HCT116 (cell line): ENCODE results near the gene STOX2. TPM values are rescaled to one million over a fixed set of nuclear protein-coding genes. Genes with fewer than 3 reads are reported as not detected.

Experiments
- ATAC-seq: fragments of 200-7000 bp; cut with Tn5 transposase; 2 replicates; pipeline ENCODE4 v1.9.1; 2020; ENCODE audit warnings: mild to moderate bottlenecking, moderate library complexity
- BruUV-seq: library from RNA; stranded (reverse); fragments of 400-500 nt; replicated peaks from 2 replicates; lab custom pipeline; 2021; lab: Mats Ljungman, UMichigan
- CTCF ChIA-PET: fragments of 300-600 bp; sonication (Branson Sonifier 250); formaldehyde crosslinking; loops from one replicate; lab custom pipeline; 2021; ENCODE audit warnings: antibody characterized with exemption; lab: Charles Lee
- POLR2A ChIA-PET: fragments of 300-600, 350-600 bp; sonication (Branson Sonifier 250); formaldehyde crosslinking; loops from one replicate; lab custom pipeline; 2021; ENCODE audit warnings: antibody characterized with exemption; lab: Charles Lee
- RAD21 ChIA-PET, 2 experiments: fragments of 300-600 bp; sonication (Branson Sonifier 250); formaldehyde crosslinking; loops; one replicate each; lab custom pipeline; 2023; ENCODE audit warnings: low total read pairs in 2 of 2; ENCODE audit not compliant: uncharacterized antibody in 2 of 2, unreplicated experiment in 2 of 2, low non-redundant PET in 1 of 2; lab: Charles Lee
- DNase-seq: peaks from one replicate; pipeline ENCODE4 v3.0.0-alpha.2; 2010; ENCODE audit warnings: low read depth, low spot score
- H2AFZ ChIP-seq: fragments of 200-600 bp; shearing (Covaris generic), sonication (generic); 2 replicates; pipeline ENCODE4 v1.6.1; 2017; ENCODE audit warnings: low read depth, mixed run types, mixed read lengths, antibody characterized with exemption, low read length; ENCODE audit not compliant: poor library complexity, severe bottlenecking
- H3K27ac ChIP-seq: 2 replicates; pipeline ENCODE4 v1.5.1; 2012; ENCODE audit warnings: low read depth, low read length
- H3K27me3 ChIP-seq: fragments of 200-600 bp; sonication (generic); 2 replicates; pipeline ENCODE4 v1.6.1; 2016; ENCODE audit warnings: mixed run types, low read length, mixed read lengths; ENCODE audit not compliant: insufficient read depth
- H3K36me3 ChIP-seq, 2 experiments: fragments of 200-500 bp in 1 of 2; fragments of 200-600 bp in 1 of 2; sonication (Bioruptor generic) in 1 of 2; sonication (generic) in 1 of 2; 2 replicates each; pipeline versions ENCODE4 v1.5.1 to v1.6.1; 2014 to 2016; ENCODE audit warnings: low read length in 2 of 2, inconsistent platforms in 1 of 2, mixed read lengths in 1 of 2, mixed run types in 1 of 2; ENCODE audit not compliant: insufficient read depth in 2 of 2, control insufficient read depth in 1 of 2
- H3K4me1 ChIP-seq, 2 experiments: fragments of 200-600 bp in 1 of 2; sonication (generic) in 1 of 2; 2 replicates each; pipeline versions ENCODE4 v1.5.1 to v1.6.1; 2012 to 2017; ENCODE audit warnings: low read length in 2 of 2, inconsistent platforms in 1 of 2, mild to moderate bottlenecking in 1 of 2, mixed read lengths in 1 of 2, mixed run types in 1 of 2, moderate library complexity in 1 of 2; ENCODE audit not compliant: insufficient read depth in 2 of 2, control insufficient read depth in 1 of 2
- H3K4me2 ChIP-seq: fragments of 200-600 bp; sonication (generic); 2 replicates; pipeline ENCODE4 v1.6.1; 2017; ENCODE audit warnings: mixed run types, low read length, mixed read lengths
- H3K4me3 ChIP-seq, 2 experiments: fragments of 200-600 bp in 1 of 2; sonication (generic) in 1 of 2; replicated peaks in 1 of 2; 2 replicates each; pipeline ENCODE4 v1.5.1; 2011 to 2016; ENCODE audit warnings: low read length in 2 of 2, control low read depth in 1 of 2, low read depth in 1 of 2, mild to moderate bottlenecking in 1 of 2, mixed read lengths in 1 of 2, mixed run types in 1 of 2
- H3K79me2 ChIP-seq: fragments of 200-600 bp; sonication (generic); 2 replicates; pipeline ENCODE4 v1.6.1; 2017; ENCODE audit warnings: mild to moderate bottlenecking, mixed run types, low read length, moderate library complexity, mixed read lengths; ENCODE audit not compliant: insufficient read depth
- H3K9ac ChIP-seq: fragments of 200-600 bp; sonication (generic); 2 replicates; pipeline ENCODE4 v1.6.1; 2016; ENCODE audit warnings: low read length, mixed read lengths
- H3K9me2 ChIP-seq: fragments of 200-600 bp; sonication (generic), shearing (Covaris generic); 2 replicates; pipeline ENCODE4 v1.6.1; 2017; ENCODE audit warnings: mixed run types, mild to moderate bottlenecking, moderate library complexity; ENCODE audit not compliant: insufficient read depth
- H3K9me3 ChIP-seq, 2 experiments: fragments of 200-500 bp in 1 of 2; fragments of 200-600 bp in 1 of 2; sonication (Bioruptor generic) in 1 of 2; sonication (generic) in 1 of 2; 2 replicates each; pipeline ENCODE4 v1.6.1; 2014 to 2017; ENCODE audit warnings: low read length in 2 of 2, mixed read lengths in 2 of 2, inconsistent platforms in 1 of 2, low read depth in 1 of 2, mild to moderate bottlenecking in 1 of 2, mixed run types in 1 of 2, moderate library complexity in 1 of 2; ENCODE audit not compliant: control insufficient read depth in 1 of 2, insufficient read depth in 1 of 2
- H4K20me1 ChIP-seq: fragments of 200-600 bp; sonication (generic), shearing (Covaris generic); 2 replicates; pipeline ENCODE4 v1.6.1; 2017; ENCODE audit warnings: mixed run types, mild to moderate bottlenecking, moderate library complexity; ENCODE audit not compliant: insufficient read depth
- CBX3 ChIP-seq: IDR thresholded peaks from 2 replicates; pipeline ENCODE4 v1.6.1; 2012; ENCODE audit warnings: low read depth
- EGR1 ChIP-seq: IDR thresholded peaks from 2 replicates; pipeline ENCODE4 v1.6.1; 2012; ENCODE audit warnings: low read depth
- EZH2 ChIP-seq: fragments of 200-600 bp; sonication (generic); IDR thresholded peaks from 2 replicates; pipeline ENCODE4 v1.6.1; 2017; ENCODE audit warnings: antibody characterized with exemption, mixed run types
- EZH2phosphoT487 ChIP-seq: fragments of 200-600 bp; IDR thresholded peaks from 2 replicates; pipeline ENCODE4 v1.6.1; 2018; ENCODE audit warnings: antibody characterized with exemption, borderline replicate concordance
- FOSL1 ChIP-seq: IDR thresholded peaks from 2 replicates; pipeline ENCODE4 v1.6.1; 2012; ENCODE audit warnings: low read depth
- POLR2A ChIP-seq: IDR thresholded peaks from 2 replicates; pipeline ENCODE4 v1.7.0; 2011; ENCODE audit warnings: borderline replicate concordance; ENCODE audit not compliant: insufficient read depth, insufficient read length; ENCODE audit errors: extremely low read depth
- POLR2AphosphoS5 ChIP-seq: IDR thresholded peaks from 2 replicates; pipeline ENCODE4 v1.6.1; 2011; ENCODE audit warnings: mild to moderate bottlenecking, low read depth, low read length, moderate library complexity
- SIN3A ChIP-seq: IDR thresholded peaks from 2 replicates; pipeline ENCODE4 v1.6.1; 2012; ENCODE audit warnings: low read depth
- SP1 ChIP-seq: IDR thresholded peaks from 2 replicates; pipeline ENCODE4 v1.6.1; 2012; ENCODE audit warnings: low read depth
- YY1 ChIP-seq: IDR thresholded peaks from 2 replicates; pipeline ENCODE4 v1.6.1; 2011; ENCODE audit warnings: low read length, low read depth, moderate library complexity, mild to moderate bottlenecking; ENCODE audit not compliant: insufficient replicate concordance; ENCODE audit errors: extremely low read depth
- ZFX ChIP-seq: fragments of 450-650 bp; IDR thresholded peaks from 2 replicates; pipeline ENCODE4 v1.6.1; 2017
- intact Hi-C: fragments of 100-400 bp; cut with micrococcal nuclease; formaldehyde crosslinking; loops from 2 replicates; pipeline ENCODE4 v1.10.0; 2022
- total RNA-seq: library from RNA; stranded (reverse); gene quantifications from one replicate; pipeline ENCODE4 v1.2.1, GENCODE V29; 2021; ENCODE audit not compliant: unreplicated experiment
- TF ChIP-seq, protein P1 (sequence below): IDR thresholded peaks from 2 replicates; pipeline ENCODE4 v1.6.1; 2012
- TF ChIP-seq, protein P2 (sequence below): IDR thresholded peaks from 2 replicates; pipeline ENCODE4 v1.6.1; 2012
- TF ChIP-seq, protein P3 (sequence below), 3 experiments: fragments of 200-600 bp in 1 of 3; sonication (generic) in 1 of 3; IDR thresholded peaks in 2 of 3; conservative IDR thresholded peaks in 1 of 3; 2 replicates each; pipeline ENCODE4 v1.5.1; 2012 to 2017; ENCODE audit warnings: low read depth in 2 of 3, low read length in 2 of 3, antibody characterized with exemption in 1 of 3, borderline replicate concordance in 1 of 3, control low read depth in 1 of 3, mild to moderate bottlenecking in 1 of 3, mixed read lengths in 1 of 3, mixed run types in 1 of 3, moderate library complexity in 1 of 3; ENCODE audit not compliant: insufficient read depth in 1 of 3
- TF ChIP-seq, protein P4 (sequence below): IDR thresholded peaks from 2 replicates; pipeline ENCODE4 v1.6.1; 2012; ENCODE audit warnings: low read depth
- TF ChIP-seq, protein P5 (sequence below): IDR thresholded peaks from 2 replicates; pipeline ENCODE4 v1.6.1; 2011; ENCODE audit warnings: mild to moderate bottlenecking, low read length, moderate library complexity; ENCODE audit not compliant: insufficient replicate concordance; ENCODE audit errors: extremely low read depth

The STOX2 gene
- total RNA-seq, 1 experiment from 2014 or later, result 6.3 TPM

DNA sequence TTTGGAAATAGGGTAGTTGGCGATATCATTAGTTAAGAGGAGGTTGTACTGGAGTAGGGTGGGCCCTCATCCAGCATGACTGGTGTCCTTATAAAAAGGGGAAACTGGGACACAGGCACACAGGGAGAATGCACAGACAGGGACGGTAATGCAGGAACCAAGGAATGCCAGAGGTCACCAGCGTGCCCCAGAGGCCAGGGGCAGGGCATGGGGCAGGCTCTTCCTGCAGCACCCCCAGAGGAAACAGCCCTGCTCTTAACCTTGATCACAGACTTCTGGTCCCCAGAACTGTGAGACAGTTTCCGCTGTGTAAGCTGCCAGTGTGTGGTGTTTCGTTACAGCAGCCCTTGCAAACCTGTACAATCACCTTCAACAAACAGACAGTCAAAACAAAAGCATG, 15.9 kb upstream of the STOX2 start:
- no peaks in the 10 kb centered on the region for H3K27me3 ChIP-seq
- ChIA-PET CTCF (no interaction called here), RAD21 (no interaction called here), POLR2A (no interaction called here)
- H3K27ac ChIP-seq, result no peak overlapping the region
- H3K4me2 ChIP-seq, result no peak overlapping the region
- no peaks in the 10 kb centered on the region for H3K9me2 ChIP-seq
- H3K4me1 ChIP-seq, result no peaks in the 10 kb centered on the region
- DNase-seq, result no peak
- no peak overlapping the region for H3K9ac ChIP-seq
- H2AFZ ChIP-seq, result no peak overlapping the region
- no TSS peak for BruUV-seq
- H4K20me1 ChIP-seq, result no peaks in the 10 kb centered on the region
- H3K4me3 ChIP-seq, result no peak overlapping the region
- intact Hi-C loops, result no loop called here
- no peaks in the 10 kb centered on the region for H3K79me2 ChIP-seq
- H3K36me3 ChIP-seq, result no peaks in the 10 kb centered on the region
- TF ChIP-seq, protein P1, sequence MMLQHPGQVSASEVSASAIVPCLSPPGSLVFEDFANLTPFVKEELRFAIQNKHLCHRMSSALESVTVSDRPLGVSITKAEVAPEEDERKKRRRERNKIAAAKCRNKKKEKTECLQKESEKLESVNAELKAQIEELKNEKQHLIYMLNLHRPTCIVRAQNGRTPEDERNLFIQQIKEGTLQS, result no peak
- TF ChIP-seq SP1 (no peak), POLR2AphosphoS5 (no peak), CBX3 (no peak), POLR2A (no peak), SIN3A (no peak), EGR1 (no peak), YY1 (no peak), EZH2phosphoT487 (no peak), EZH2 (no peak), FOSL1 (no peak), ZFX (no peak)
- TF ChIP-seq, protein P2, sequence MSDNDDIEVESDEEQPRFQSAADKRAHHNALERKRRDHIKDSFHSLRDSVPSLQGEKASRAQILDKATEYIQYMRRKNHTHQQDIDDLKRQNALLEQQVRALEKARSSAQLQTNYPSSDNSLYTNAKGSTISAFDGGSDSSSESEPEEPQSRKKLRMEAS, result no peak
- TF ChIP-seq, protein P3, sequence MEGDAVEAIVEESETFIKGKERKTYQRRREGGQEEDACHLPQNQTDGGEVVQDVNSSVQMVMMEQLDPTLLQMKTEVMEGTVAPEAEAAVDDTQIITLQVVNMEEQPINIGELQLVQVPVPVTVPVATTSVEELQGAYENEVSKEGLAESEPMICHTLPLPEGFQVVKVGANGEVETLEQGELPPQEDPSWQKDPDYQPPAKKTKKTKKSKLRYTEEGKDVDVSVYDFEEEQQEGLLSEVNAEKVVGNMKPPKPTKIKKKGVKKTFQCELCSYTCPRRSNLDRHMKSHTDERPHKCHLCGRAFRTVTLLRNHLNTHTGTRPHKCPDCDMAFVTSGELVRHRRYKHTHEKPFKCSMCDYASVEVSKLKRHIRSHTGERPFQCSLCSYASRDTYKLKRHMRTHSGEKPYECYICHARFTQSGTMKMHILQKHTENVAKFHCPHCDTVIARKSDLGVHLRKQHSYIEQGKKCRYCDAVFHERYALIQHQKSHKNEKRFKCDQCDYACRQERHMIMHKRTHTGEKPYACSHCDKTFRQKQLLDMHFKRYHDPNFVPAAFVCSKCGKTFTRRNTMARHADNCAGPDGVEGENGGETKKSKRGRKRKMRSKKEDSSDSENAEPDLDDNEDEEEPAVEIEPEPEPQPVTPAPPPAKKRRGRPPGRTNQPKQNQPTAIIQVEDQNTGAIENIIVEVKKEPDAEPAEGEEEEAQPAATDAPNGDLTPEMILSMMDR (IDR thresholded peaks at IDR 0.05 in 2 of 3, conservative IDR thresholded peaks at IDR 0.05 in 1 of 3; ENCODE audit: borderline replicate concordance in 1 of 3, insufficient read depth in 1 of 3, low read depth in 2 of 3, low read length in 2 of 3), result no peak
- TF ChIP-seq, protein P4, sequence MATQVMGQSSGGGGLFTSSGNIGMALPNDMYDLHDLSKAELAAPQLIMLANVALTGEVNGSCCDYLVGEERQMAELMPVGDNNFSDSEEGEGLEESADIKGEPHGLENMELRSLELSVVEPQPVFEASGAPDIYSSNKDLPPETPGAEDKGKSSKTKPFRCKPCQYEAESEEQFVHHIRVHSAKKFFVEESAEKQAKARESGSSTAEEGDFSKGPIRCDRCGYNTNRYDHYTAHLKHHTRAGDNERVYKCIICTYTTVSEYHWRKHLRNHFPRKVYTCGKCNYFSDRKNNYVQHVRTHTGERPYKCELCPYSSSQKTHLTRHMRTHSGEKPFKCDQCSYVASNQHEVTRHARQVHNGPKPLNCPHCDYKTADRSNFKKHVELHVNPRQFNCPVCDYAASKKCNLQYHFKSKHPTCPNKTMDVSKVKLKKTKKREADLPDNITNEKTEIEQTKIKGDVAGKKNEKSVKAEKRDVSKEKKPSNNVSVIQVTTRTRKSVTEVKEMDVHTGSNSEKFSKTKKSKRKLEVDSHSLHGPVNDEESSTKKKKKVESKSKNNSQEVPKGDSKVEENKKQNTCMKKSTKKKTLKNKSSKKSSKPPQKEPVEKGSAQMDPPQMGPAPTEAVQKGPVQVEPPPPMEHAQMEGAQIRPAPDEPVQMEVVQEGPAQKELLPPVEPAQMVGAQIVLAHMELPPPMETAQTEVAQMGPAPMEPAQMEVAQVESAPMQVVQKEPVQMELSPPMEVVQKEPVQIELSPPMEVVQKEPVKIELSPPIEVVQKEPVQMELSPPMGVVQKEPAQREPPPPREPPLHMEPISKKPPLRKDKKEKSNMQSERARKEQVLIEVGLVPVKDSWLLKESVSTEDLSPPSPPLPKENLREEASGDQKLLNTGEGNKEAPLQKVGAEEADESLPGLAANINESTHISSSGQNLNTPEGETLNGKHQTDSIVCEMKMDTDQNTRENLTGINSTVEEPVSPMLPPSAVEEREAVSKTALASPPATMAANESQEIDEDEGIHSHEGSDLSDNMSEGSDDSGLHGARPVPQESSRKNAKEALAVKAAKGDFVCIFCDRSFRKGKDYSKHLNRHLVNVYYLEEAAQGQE, result no peak
- TF ChIP-seq, protein P5, sequence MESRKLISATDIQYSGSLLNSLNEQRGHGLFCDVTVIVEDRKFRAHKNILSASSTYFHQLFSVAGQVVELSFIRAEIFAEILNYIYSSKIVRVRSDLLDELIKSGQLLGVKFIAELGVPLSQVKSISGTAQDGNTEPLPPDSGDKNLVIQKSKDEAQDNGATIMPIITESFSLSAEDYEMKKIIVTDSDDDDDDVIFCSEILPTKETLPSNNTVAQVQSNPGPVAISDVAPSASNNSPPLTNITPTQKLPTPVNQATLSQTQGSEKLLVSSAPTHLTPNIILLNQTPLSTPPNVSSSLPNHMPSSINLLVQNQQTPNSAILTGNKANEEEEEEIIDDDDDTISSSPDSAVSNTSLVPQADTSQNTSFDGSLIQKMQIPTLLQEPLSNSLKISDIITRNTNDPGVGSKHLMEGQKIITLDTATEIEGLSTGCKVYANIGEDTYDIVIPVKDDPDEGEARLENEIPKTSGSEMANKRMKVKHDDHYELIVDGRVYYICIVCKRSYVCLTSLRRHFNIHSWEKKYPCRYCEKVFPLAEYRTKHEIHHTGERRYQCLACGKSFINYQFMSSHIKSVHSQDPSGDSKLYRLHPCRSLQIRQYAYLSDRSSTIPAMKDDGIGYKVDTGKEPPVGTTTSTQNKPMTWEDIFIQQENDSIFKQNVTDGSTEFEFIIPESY, result no peak
- TF ChIP-seq, all 23 proteins: peak for 0
- H3K9me3 ChIP-seq, result no peaks in the 10 kb centered on the region
- ATAC-seq, result no peak
